AML-193 (cell line): Measurements from ENCODE around the gene GPRC5A.
"Not testable (repeated sequence)": the region's sequence is repeated elsewhere in the genome, so short reads cannot be mapped to it uniquely, and the experiment has no call there.

Experiments
- DNase-seq, 2 experiments: peaks; one replicate each; lab custom pipeline; 2025; lab: John Stamatoyannopoulos, UW

The GPRC5A gene

GRCh38 chr12:12891080-12891880, at the start of gene GPRC5A:
GPRC5A (plus strand) TSS chr12:12891562; CDS start chr12:12908250, 16,688 bp downstream.
- DNase-seq: no peak

GRCh38 chr12:12845794-12846243, 45.5 kb upstream of the GPRC5A start:
- no peak for DNase-seq

- not testable (repeated sequence) for DNase-seq
Measured at GRCh38 chr12:12846780-12847179, 44.6 kb upstream of the GPRC5A start.

- DNase-seq: no peak
Measured at GRCh38 chr12:12853435-12853834, 37.9 kb upstream of the GPRC5A start.

- DNase-seq: no peak
Measured at GRCh38 chr12:12859690-12860089, 31.7 kb upstream of the GPRC5A start.

GRCh38 chr12:12864243-12864642, 27.1 kb upstream of the GPRC5A start:
- no peak for DNase-seq

- no peak for DNase-seq
Measured at GRCh38 chr12:12868477-12869235, 22.7 kb upstream of the GPRC5A start.

GRCh38 chr12:12870465-12870864, 20.9 kb upstream of the GPRC5A start:
- no peak for DNase-seq

- DNase-seq: no peak
Measured at GRCh38 chr12:12871587-12872138, 19.7 kb upstream of the GPRC5A start.

- no peak for DNase-seq
Measured at GRCh38 chr12:12872139-12872933, 19.0 kb upstream of the GPRC5A start.

- DNase-seq: no peak
Measured at GRCh38 chr12:12872934-12873275, 18.5 kb upstream of the GPRC5A start.

- no peak for DNase-seq
Measured at GRCh38 chr12:12874029-12874428, 17.3 kb upstream of the GPRC5A start.

GRCh38 chr12:12875301-12875700, 16.1 kb upstream of the GPRC5A start:
- DNase-seq: not testable (repeated sequence)

GRCh38 chr12:12877153-12877768, 14.1 kb upstream of the GPRC5A start:
- no peak for DNase-seq

GRCh38 chr12:12877781-12878455, 13.4 kb upstream of the GPRC5A start:
- DNase-seq: no peak

GRCh38 chr12:12880537-12880936, 10.8 kb upstream of the GPRC5A start:
- no peak for DNase-seq

GRCh38 chr12:12881151-12881909, 10.0 kb upstream of the GPRC5A start:
- DNase-seq: no peak

- no peak for DNase-seq
Measured at GRCh38 chr12:12882288-12882687, 9.1 kb upstream of the GPRC5A start.

GRCh38 chr12:12883369-12884001, 7.9 kb upstream of the GPRC5A start:
- DNase-seq: no peak
